ENCODE results near the gene MYLK. TPM values are rescaled to one million over a fixed set of nuclear protein-coding genes. Genes with fewer than 3 reads are reported as not detected.
A peak's percentile ranks its signal among the peaks of the same experiment; 100 is the strongest.

MYLK gene
- total and polyA plus RNA-seq, 9 of the 15 experiments (the other 6 are each of a cell fraction or from before 2014, with no cell fraction given): 0.11 to 0.53 (median 0.18) TPM; not detected in 2

- TF ChIP-seq CCAR2 (IDR thresholded peaks at IDR 0.05; ENCODE audit: low read depth, low read length) (no peak), HES1 (IDR thresholded peaks at IDR 0.05; ENCODE audit: low read depth) (no peak), CTBP1 (IDR thresholded peaks at IDR 0.05; ENCODE audit: borderline replicate concordance) (0 out of 2 replicates have a peak, but pooled peaks have one; percentile 33), ARID4B (CRISPR knock-in tag; IDR thresholded peaks at IDR 0.05) (no peak; the same call in 1 of the 2 replicates), NBN (IDR thresholded peaks at IDR 0.05; ENCODE audit: low read depth) (peak; percentile 66), SRSF3 (IDR thresholded peaks at IDR 0.05; ENCODE audit: insufficient read depth, low read length) (no peak), FOXA1 (IDR thresholded peaks at IDR 0.05; ENCODE audit: borderline replicate concordance) (no peak), KLF10 (CRISPR knock-in tag; IDR thresholded peaks at IDR 0.05) (no peak), FOSL1 (tag; conservative IDR thresholded peaks at IDR 0.05) (no peak), CC2D1A (IDR thresholded peaks at IDR 0.05) (no peak), ZNF311 (CRISPR knock-in tag; IDR thresholded peaks at IDR 0.05) (0 out of 2 replicates have a peak, but pooled peaks have one; percentile 13), ZNF124 (CRISPR knock-in tag; IDR thresholded peaks at IDR 0.05) (no peak), MYBL2 (IDR thresholded peaks at IDR 0.05; ENCODE audit: low read depth) (peak; percentile 87), MYBL2 (CRISPR knock-in tag; IDR thresholded peaks at IDR 0.05; ENCODE audit: borderline replicate concordance) (no peak), ETS1 (conservative IDR thresholded peaks at IDR 0.05; ENCODE audit: control insufficient read depth, low read depth, low read length) (peak; percentile 63; the same call in 1 of the 2 replicates), U2AF2 (optimal IDR thresholded peaks at IDR 0.05; ENCODE audit: low read depth, low read length) (no peak), ELK3 (CRISPR knock-in tag; IDR thresholded peaks at IDR 0.05) (no peak)
- TF ChIP-seq, protein P1, sequence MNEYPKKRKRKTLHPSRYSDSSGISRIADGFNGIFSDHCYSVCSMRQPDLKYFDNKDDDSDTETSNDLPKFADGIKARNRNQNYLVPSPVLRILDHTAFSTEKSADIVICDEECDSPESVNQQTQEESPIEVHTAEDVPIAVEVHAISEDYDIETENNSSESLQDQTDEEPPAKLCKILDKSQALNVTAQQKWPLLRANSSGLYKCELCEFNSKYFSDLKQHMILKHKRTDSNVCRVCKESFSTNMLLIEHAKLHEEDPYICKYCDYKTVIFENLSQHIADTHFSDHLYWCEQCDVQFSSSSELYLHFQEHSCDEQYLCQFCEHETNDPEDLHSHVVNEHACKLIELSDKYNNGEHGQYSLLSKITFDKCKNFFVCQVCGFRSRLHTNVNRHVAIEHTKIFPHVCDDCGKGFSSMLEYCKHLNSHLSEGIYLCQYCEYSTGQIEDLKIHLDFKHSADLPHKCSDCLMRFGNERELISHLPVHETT (CRISPR knock-in tag; conservative IDR thresholded peaks at IDR 0.05 in 1 of 2, IDR thresholded peaks at IDR 0.05 in 1 of 2): peak in 1 of 2 experiments; percentile 77; a peak in 1 of 4 replicates
These were observed 298.9 kb downstream of the MYLK start, which contains the start of gene HACD2 (continued) for GRCh38 chr3:123584988-123585937.

All from K562 (cell line).